Measurements from ENCODE around the gene PNPLA8. TPM values are rescaled to one million over a fixed set of nuclear protein-coding genes. Genes with fewer than 3 reads are reported as not detected.
A peak's percentile ranks its signal among the peaks of the same experiment; 100 is the strongest.

Gene PNPLA8
- total and polyA plus RNA-seq, 2 donors (not counting 3 experiments of a cell fraction or from before 2014, with no cell fraction given): 5.9 to 19.9 TPM

GRCh38 chr7:108430664-108431063, 95.3 kb downstream of the PNPLA8 start:
- CTCF ChIA-PET: interaction anchor here (0.7 to 1.5 kb wide), 8 partner anchors 10 to 253 kb away, joined by 3 to 6 read pairs (median 4); no protein-coding TSS in a partner anchor
- TF ChIP-seq MYC (IDR thresholded peaks at IDR 0.05; ENCODE audit: low read depth, low read length): no peak
- TF ChIP-seq GATA2 (IDR thresholded peaks at IDR 0.05; ENCODE audit: insufficient read depth, insufficient read length, low read depth, low read length): no peak
- TF ChIP-seq FOS (IDR thresholded peaks at IDR 0.05; ENCODE audit: borderline replicate concordance, insufficient read depth, low read length): no peak
- no peak for TF ChIP-seq MAX (IDR thresholded peaks at IDR 0.05; ENCODE audit: insufficient read depth, insufficient read length)
- TF ChIP-seq POLR2AphosphoS5 (IDR thresholded peaks at IDR 0.05; ENCODE audit: insufficient read depth, low read depth, low read length): no peak
- no peak for TF ChIP-seq EZH2 (IDR thresholded peaks at IDR 0.05; ENCODE audit: borderline replicate concordance, low read depth, low read length, severe bottlenecking)
- no peak for TF ChIP-seq POLR2A (IDR thresholded peaks at IDR 0.05; ENCODE audit: low read depth, low read length)
- no peak for TF ChIP-seq CTCF (IDR thresholded peaks at IDR 0.05; ENCODE audit: extremely low read depth in 1 of 2, insufficient read depth in 1 of 2, low read depth in 1 of 2, low read length in 2 of 2)
- no peak for TF ChIP-seq JUN (IDR thresholded peaks at IDR 0.05; ENCODE audit: borderline replicate concordance, insufficient read depth, insufficient read length, low read depth)
- POLR2A ChIA-PET: no interaction called here

More at GRCh38 chr7:108430664-108431063, 95.3 kb downstream of the PNPLA8 start:
- BruUV-seq (replicated peaks): no TSS peak
- Histone ChIP-seq H3K9me3 (replicated peaks; ENCODE audit: control insufficient read depth, insufficient read depth, low read length) (no peaks in the 10 kb centered on the region), H4K20me1 (replicated peaks; ENCODE audit: control insufficient read depth, extremely low read depth, insufficient read depth, low read length) (no peaks in the 10 kb centered on the region), H3K79me2 (ENCODE audit: control insufficient read depth, insufficient read depth, low read length) (peaks cover 88% of the 10 kb centered on the region), H3K27me3 (ENCODE audit: control insufficient read depth in 2 of 2, insufficient read depth in 2 of 2, low read length in 2 of 2) (no peaks in the 10 kb centered on the region), H3K4me2 (ENCODE audit: insufficient read depth, low read length) (no peak overlapping the region), H3K4me1 (ENCODE audit: control insufficient read depth, extremely low read depth, insufficient read depth, low read length) (peaks cover 16% of the 10 kb centered on the region), H2AFZ (ENCODE audit: low read depth, low read length) (no peak overlapping the region), H3K9me1 (replicated peaks; ENCODE audit: control insufficient read depth, extremely low read depth, insufficient read depth, low read length) (no peaks in the 10 kb centered on the region), H3K27ac (ENCODE audit: insufficient read depth, low read depth, low read length) (no peak overlapping the region), H3K36me3 (ENCODE audit: control insufficient read depth in 2 of 2, extremely low read depth in 1 of 2, insufficient read depth in 2 of 2, low read length in 2 of 2) (no peaks in the 10 kb centered on the region), H3K4me3 (replicated peaks in 1 of 3; ENCODE audit: insufficient read depth in 1 of 3, low read depth in 1 of 3, low read length in 3 of 3) (no peak overlapping the region), H3K9ac (replicated peaks; ENCODE audit: extremely low read depth, insufficient read depth, low read length) (no peak overlapping the region)
- intact Hi-C loops (cut with micrococcal nuclease) (no loop called here), dilution Hi-C loops (cut with MboI; ENCODE audit: extremely low pct_ligation_motif_present, low sequenced_read_pairs) (no loop called here)
- DNase-seq (ENCODE audit: low read depth, low spot score) (peak; percentile 50), FAIRE-seq (no peak)

Data from endothelial cell of umbilical vein (primary cell).